Calu3 (cell line): ENCODE results near the gene ACOT13. TPM values are rescaled to one million over a fixed set of nuclear protein-coding genes. Genes with fewer than 3 reads are reported as not detected.

Experiments used
- BruUV-seq: library from RNA; stranded (reverse); fragments of 400-500 nt; replicated peaks from 2 replicates; lab custom pipeline; 2021; lab: Mats Ljungman, UMichigan
- CTCF ChIA-PET: fragments of 300-600 bp; sonication (Branson Sonifier 250); formaldehyde crosslinking; loops from one replicate; lab custom pipeline; 2022; ENCODE audit warnings: antibody characterized with exemption; lab: Charles Lee
- DNase-seq: peaks from one replicate; pipeline ENCODE4 v3.0.0; 2022
- H3K27ac Mint-ChIP-seq: one replicate; pipeline ENCODE4 v1.8.0; 2022; ENCODE audit warnings: mixed read lengths; ENCODE audit not compliant: unreplicated experiment
- H3K27me3 Mint-ChIP-seq: one replicate; pipeline ENCODE4 v1.8.0; 2022; ENCODE audit warnings: mixed read lengths; ENCODE audit not compliant: unreplicated experiment
- H3K36me3 Mint-ChIP-seq: one replicate; pipeline ENCODE4 v1.8.0; 2022; ENCODE audit warnings: mild to moderate bottlenecking, moderate library complexity, mixed read lengths; ENCODE audit not compliant: insufficient read depth, unreplicated experiment
- H3K4me1 Mint-ChIP-seq: one replicate; pipeline ENCODE4 v1.8.0; 2022; ENCODE audit warnings: mild to moderate bottlenecking, low read depth, mixed read lengths; ENCODE audit not compliant: unreplicated experiment
- H3K4me3 Mint-ChIP-seq: one replicate; pipeline ENCODE4 v1.8.0; 2022; ENCODE audit warnings: mild to moderate bottlenecking, low read depth, moderate library complexity, mixed read lengths; ENCODE audit not compliant: unreplicated experiment
- H3K9me3 Mint-ChIP-seq: one replicate; pipeline ENCODE4 v1.8.0; 2022; ENCODE audit warnings: low read depth, mixed read lengths; ENCODE audit not compliant: unreplicated experiment
- intact Hi-C: fragments of 100-400 bp; cut with micrococcal nuclease; formaldehyde crosslinking; loops from one replicate; pipeline ENCODE4 v1.10.0; 2022; ENCODE audit not compliant: unreplicated experiment
- total RNA-seq: library from RNA; stranded (reverse); gene quantifications from 2 replicates; pipeline ENCODE4 v1.2.3, GENCODE V29; 2022
- TF ChIP-seq, protein P1 (sequence below): fragments of 200-600 bp; IDR thresholded peaks from one replicate; pipeline ENCODE4 v1.8.0; 2022; ENCODE audit warnings: antibody characterized with exemption; ENCODE audit not compliant: unreplicated experiment

ACOT13 gene
- total RNA-seq, 1 experiment from 2014 or later = 78.9 TPM

DNA sequence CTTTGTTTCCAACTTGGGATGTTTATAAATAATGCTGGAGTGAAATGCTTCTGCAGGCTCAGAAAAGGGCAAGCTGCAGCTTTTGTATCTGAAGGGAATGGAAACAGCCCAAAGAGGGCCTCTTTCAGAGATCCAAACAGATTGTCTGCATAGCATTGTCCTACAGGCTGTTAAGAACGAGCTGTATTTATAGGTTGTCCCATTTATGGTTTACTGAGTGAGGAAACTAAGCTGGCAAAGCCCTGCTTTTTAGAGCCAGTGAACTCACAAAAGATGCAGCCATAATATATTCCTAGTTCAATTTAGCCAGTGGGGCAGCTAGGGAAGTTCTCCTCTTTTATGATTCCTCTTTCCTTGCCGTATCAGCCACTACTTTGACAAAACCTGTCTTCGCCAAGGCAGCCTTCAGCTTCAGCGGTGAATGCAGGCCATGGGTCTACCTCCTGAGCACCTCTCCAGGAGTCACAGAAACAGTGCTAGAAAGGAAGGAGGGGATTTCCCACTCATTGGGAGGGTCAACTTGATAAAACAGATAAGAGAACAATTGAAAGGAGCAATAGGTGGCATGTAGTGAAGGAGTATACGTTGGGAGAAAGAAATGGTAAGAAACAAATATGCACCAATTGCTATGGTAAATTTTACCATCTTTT, 35.9 kb upstream of the ACOT13 start:
- Mint-ChIP-seq H3K27ac (no peak overlapping the region), H3K4me1 (no peaks in the 10 kb centered on the region)
- CTCF ChIA-PET = no interaction called here

DNA sequence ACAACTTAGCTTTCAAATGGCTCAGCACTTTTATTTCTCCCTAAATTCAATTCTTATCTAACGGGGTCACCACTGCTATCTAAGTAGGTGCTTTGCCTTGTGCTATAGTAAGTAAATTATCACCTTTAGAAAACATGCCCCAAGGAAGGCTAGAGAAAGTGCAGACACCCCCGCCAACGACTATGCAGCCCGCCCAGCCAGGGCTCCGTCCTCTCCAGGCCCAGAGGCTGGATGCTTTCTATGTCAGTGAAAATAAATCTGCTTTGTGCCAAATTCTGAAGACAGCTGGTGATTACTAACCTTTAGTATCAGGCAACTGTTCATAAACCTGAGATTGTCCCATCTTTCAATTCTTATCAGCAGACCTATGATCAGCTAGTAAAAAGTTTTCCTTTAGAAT, 35.2 kb upstream of the ACOT13 start:
- no peak overlapping the region for H3K4me3 Mint-ChIP-seq
- intact Hi-C loops = no loop called here
- no peaks in the 10 kb centered on the region for H3K27me3 Mint-ChIP-seq
- peaks cover 3% of the 10 kb centered on the region for H3K9me3 Mint-ChIP-seq
- no TSS peak for BruUV-seq
- CTCF ChIA-PET = no interaction called here
- TF ChIP-seq, protein P1, sequence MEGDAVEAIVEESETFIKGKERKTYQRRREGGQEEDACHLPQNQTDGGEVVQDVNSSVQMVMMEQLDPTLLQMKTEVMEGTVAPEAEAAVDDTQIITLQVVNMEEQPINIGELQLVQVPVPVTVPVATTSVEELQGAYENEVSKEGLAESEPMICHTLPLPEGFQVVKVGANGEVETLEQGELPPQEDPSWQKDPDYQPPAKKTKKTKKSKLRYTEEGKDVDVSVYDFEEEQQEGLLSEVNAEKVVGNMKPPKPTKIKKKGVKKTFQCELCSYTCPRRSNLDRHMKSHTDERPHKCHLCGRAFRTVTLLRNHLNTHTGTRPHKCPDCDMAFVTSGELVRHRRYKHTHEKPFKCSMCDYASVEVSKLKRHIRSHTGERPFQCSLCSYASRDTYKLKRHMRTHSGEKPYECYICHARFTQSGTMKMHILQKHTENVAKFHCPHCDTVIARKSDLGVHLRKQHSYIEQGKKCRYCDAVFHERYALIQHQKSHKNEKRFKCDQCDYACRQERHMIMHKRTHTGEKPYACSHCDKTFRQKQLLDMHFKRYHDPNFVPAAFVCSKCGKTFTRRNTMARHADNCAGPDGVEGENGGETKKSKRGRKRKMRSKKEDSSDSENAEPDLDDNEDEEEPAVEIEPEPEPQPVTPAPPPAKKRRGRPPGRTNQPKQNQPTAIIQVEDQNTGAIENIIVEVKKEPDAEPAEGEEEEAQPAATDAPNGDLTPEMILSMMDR = no peak
- no peaks in the 10 kb centered on the region for H3K36me3 Mint-ChIP-seq
- no peak overlapping the region for H3K27ac Mint-ChIP-seq
- H3K4me1 Mint-ChIP-seq = no peaks in the 10 kb centered on the region
- DNase-seq = no peak

More for the DNA sequence above, 35.9 kb upstream of the ACOT13 start:
- H3K9me3 Mint-ChIP-seq = no peaks in the 10 kb centered on the region
- TF ChIP-seq, protein P1 = no peak
- no peaks in the 10 kb centered on the region for H3K27me3 Mint-ChIP-seq
- H3K36me3 Mint-ChIP-seq = no peaks in the 10 kb centered on the region
- DNase-seq = no peak
- H3K4me3 Mint-ChIP-seq = no peak overlapping the region
- intact Hi-C loops = no loop called here
- no TSS peak for BruUV-seq

DNA sequence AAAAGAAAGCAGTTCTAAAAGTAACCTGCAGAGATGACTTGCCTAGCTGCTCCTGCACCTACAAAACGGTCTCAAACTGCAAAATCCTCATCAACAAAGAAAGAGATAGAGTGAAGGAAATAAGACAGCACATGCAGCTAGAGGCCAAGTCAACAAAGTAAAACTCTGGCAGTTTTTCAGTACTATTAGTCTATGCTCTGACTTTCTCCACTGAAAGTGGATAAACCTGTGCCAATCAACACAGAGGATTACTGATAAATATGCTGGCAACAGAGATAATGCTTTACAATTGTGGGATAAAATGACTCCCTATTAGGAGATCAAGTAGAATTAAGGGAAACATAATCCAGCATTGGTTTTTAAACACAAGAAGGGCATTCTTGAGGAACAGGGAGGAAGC, 34.3 kb upstream of the ACOT13 start:
- CTCF ChIA-PET = no interaction called here
- no peaks in the 10 kb centered on the region for H3K36me3 Mint-ChIP-seq
- BruUV-seq = no TSS peak
- no peak overlapping the region for H3K27ac Mint-ChIP-seq
- no peak overlapping the region for H3K4me3 Mint-ChIP-seq
- TF ChIP-seq, protein P1 = no peak
- H3K9me3 Mint-ChIP-seq = peaks cover 3% of the 10 kb centered on the region
- intact Hi-C loops = no loop called here
- no peak for DNase-seq
- no peaks in the 10 kb centered on the region for H3K4me1 Mint-ChIP-seq
- no peaks in the 10 kb centered on the region for H3K27me3 Mint-ChIP-seq

DNA sequence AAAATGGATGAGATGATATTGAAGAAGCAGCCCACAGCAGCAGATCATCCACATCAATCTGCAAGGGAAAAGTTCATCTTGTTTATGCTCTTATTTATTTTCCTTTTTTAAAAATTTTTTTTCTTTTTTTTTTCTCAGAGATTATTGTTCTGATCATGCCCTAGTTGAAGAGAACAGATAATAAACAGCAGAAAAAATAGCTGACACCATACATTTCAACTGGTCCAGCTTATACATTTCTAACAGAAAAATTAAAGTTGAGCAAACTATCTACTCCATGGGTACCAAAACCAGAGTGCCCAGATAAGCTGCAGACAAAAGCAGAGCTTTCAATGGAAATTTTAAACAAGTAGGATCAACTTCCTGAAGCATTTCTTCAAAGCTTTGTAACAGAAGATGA, 30.2 kb upstream of the ACOT13 start:
- no TSS peak for BruUV-seq
- no peaks in the 10 kb centered on the region for H3K36me3 Mint-ChIP-seq
- CTCF ChIA-PET = interaction anchor here (0.8 kb wide), 1 partner anchor 22 kb away, joined by 3 read pairs; no protein-coding TSS in a partner anchor
- H3K4me3 Mint-ChIP-seq = no peak overlapping the region
- TF ChIP-seq, protein P1 = no peak
- H3K4me1 Mint-ChIP-seq = no peaks in the 10 kb centered on the region
- no peak for DNase-seq
- intact Hi-C loops = no loop called here
- peaks cover 8% of the 10 kb centered on the region for H3K9me3 Mint-ChIP-seq
- no peaks in the 10 kb centered on the region for H3K27me3 Mint-ChIP-seq
- no peak overlapping the region for H3K27ac Mint-ChIP-seq
